ENCODE results near the gene SLC22A23. TPM values are rescaled to one million over a fixed set of nuclear protein-coding genes. Genes with fewer than 3 reads are reported as not detected.

Gene SLC22A23
- total RNA-seq, 1 experiment from 2014 or later, result 6.8 TPM

- Histone ChIP-seq H3K4me2 (ENCODE audit: insufficient read depth, insufficient read length, low read length) (no peak overlapping the region), H2BK120ac (ENCODE audit: low read depth, low read length, poor library complexity, severe bottlenecking) (no peak overlapping the region), H3K79me1 (ENCODE audit: insufficient read depth, low read depth, low read length, poor library complexity, severe bottlenecking) (no peaks in the 10 kb centered on the region), H2AK5ac (ENCODE audit: insufficient read length, low read length) (no peak overlapping the region), H3K23ac (ENCODE audit: insufficient read length, low read depth, low read length) (no peak overlapping the region), H2BK15ac (ENCODE audit: low read depth, low read length) (no peak overlapping the region), H3K27me3 (ENCODE audit: insufficient read depth, low read length) (no peaks in the 10 kb centered on the region), H3T11ph (ENCODE audit: low read length) (no peak overlapping the region), H3K56ac (ENCODE audit: insufficient read length, low read depth, low read length) (no peak overlapping the region), H2BK12ac (ENCODE audit: insufficient read length, low read depth, low read length) (no peak overlapping the region), H3K9ac (ENCODE audit: extremely low read depth, insufficient read length, low read length) (no peak overlapping the region), H3K9me3 (ENCODE audit: control insufficient read depth, low read depth, low read length) (no peaks in the 10 kb centered on the region), H4K20me1 (ENCODE audit: control insufficient read depth, insufficient read depth, insufficient read length) (no peaks in the 10 kb centered on the region), H2BK5ac (ENCODE audit: insufficient read length, low read length) (no peak overlapping the region), H2AFZ (ENCODE audit: low read length) (no peak overlapping the region), H3K4ac (ENCODE audit: low read depth, low read length) (no peak overlapping the region), H4K91ac (ENCODE audit: insufficient read length, low read depth, low read length) (no peak overlapping the region), H3K27ac (ENCODE audit: insufficient read length, low read depth, low read length) (no peak overlapping the region), H4K5ac (ENCODE audit: insufficient read length, low read depth, low read length) (no peak overlapping the region), H3K18ac (ENCODE audit: insufficient read length, low read depth, low read length) (no peak overlapping the region), H4K8ac (replicated peaks; ENCODE audit: insufficient read length, low read depth, low read length) (no peak overlapping the region), H3K23me2 (ENCODE audit: insufficient read length, low read depth, low read length, poor library complexity, severe bottlenecking) (no peaks in the 10 kb centered on the region), H3K79me2 (ENCODE audit: insufficient read depth, low read length) (no peaks in the 10 kb centered on the region; the same call in 1 of the 2 replicates), H3K14ac (ENCODE audit: insufficient read depth, low read length) (no peak overlapping the region), H2BK20ac (ENCODE audit: low read depth, low read length, poor library complexity, severe bottlenecking) (no peak overlapping the region), H3K4me1 (ENCODE audit: insufficient read depth, low read length) (peaks cover 10% of the 10 kb centered on the region; the same call in 1 of the 2 replicates)
- no CpG with 5 or more reads among the region's 8 CpGs for WGBS (ENCODE audit: extremely low coverage, insufficient read length, low lambda C conversion rate)
- Mint-ChIP-seq H3K4me1 (peaks cover 16 to 19% of the 10 kb centered on the region in 2 experiments), H3K9me3 (peaks cover 16 to 17% of the 10 kb centered on the region in 2 experiments), H3K27ac (no peak overlapping the region), H3K27me3 (ENCODE audit: low read depth) (peaks cover 18% of the 10 kb centered on the region), H3K36me3 (ENCODE audit: insufficient read depth in 1 of 3, low read depth in 3 of 3) (peaks cover 7 to 16% (median 10%) of the 10 kb centered on the region in 3 experiments), H3K4me3 (no peak overlapping the region)
- TF ChIP-seq, protein P1, sequence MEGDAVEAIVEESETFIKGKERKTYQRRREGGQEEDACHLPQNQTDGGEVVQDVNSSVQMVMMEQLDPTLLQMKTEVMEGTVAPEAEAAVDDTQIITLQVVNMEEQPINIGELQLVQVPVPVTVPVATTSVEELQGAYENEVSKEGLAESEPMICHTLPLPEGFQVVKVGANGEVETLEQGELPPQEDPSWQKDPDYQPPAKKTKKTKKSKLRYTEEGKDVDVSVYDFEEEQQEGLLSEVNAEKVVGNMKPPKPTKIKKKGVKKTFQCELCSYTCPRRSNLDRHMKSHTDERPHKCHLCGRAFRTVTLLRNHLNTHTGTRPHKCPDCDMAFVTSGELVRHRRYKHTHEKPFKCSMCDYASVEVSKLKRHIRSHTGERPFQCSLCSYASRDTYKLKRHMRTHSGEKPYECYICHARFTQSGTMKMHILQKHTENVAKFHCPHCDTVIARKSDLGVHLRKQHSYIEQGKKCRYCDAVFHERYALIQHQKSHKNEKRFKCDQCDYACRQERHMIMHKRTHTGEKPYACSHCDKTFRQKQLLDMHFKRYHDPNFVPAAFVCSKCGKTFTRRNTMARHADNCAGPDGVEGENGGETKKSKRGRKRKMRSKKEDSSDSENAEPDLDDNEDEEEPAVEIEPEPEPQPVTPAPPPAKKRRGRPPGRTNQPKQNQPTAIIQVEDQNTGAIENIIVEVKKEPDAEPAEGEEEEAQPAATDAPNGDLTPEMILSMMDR (conservative IDR thresholded peaks at IDR 0.05), result no peak
- DNase-seq, result no peak
Observed at GRCh38 chr6:3484192-3484591, 27.3 kb upstream of the SLC22A23 start.
